Measurements from ENCODE around the gene TPSD1.
"Not testable (repeated sequence)": the region's sequence is repeated elsewhere in the genome, so short reads cannot be mapped to it uniquely, and the experiment has no call there.

Gene TPSD1

GRCh38 chr16:1243907-1244850, 11.7 kb upstream of the TPSD1 start:
- not testable (repeated sequence) for DNase-seq

- DNase-seq = no peak
Measured at GRCh38 chr16:1244881-1245280, 11.0 kb upstream of the TPSD1 start.

- DNase-seq = no peak
Measured at GRCh38 chr16:1245452-1246020, 10.3 kb upstream of the TPSD1 start.

- not testable (repeated sequence) for DNase-seq
Measured at GRCh38 chr16:1247903-1248537, 7.8 kb upstream of the TPSD1 start.

GRCh38 chr16:1249031-1249755, 6.7 kb upstream of the TPSD1 start:
- DNase-seq = not testable (repeated sequence)

GRCh38 chr16:1253701-1254364, 2.0 kb upstream of the TPSD1 start:
- not testable (repeated sequence) for DNase-seq

GRCh38 chr16:1254821-1255220, 1.0 kb upstream of the TPSD1 start:
- not testable (repeated sequence) for DNase-seq

- DNase-seq = not testable (repeated sequence)
Measured at GRCh38 chr16:1256296-1256873, 516 bp downstream of the TPSD1 start.

- DNase-seq = no peak
Measured at GRCh38 chr16:1256874-1257322, 1.0 kb downstream of the TPSD1 start.

GRCh38 chr16:1257561-1258224, 1.8 kb downstream of the TPSD1 start:
- DNase-seq = no peak

GRCh38 chr16:1258225-1258600, 2.3 kb downstream of the TPSD1 start:
- DNase-seq = no peak

- no peak for DNase-seq
Measured at GRCh38 chr16:1258906-1259759, 3.3 kb downstream of the TPSD1 start.

GRCh38 chr16:1259760-1260068, 3.8 kb downstream of the TPSD1 start:
- no peak for DNase-seq

- no peak for DNase-seq
Measured at GRCh38 chr16:1260101-1260680, 4.3 kb downstream of the TPSD1 start.

GRCh38 chr16:1261131-1261892, 5.4 kb downstream of the TPSD1 start:
- DNase-seq = no peak

GRCh38 chr16:1262210-1262845, 6.5 kb downstream of the TPSD1 start:
- DNase-seq = no peak

- no peak for DNase-seq
Measured at GRCh38 chr16:1262846-1263221, 7.0 kb downstream of the TPSD1 start.

GRCh38 chr16:1263591-1264344, 7.9 kb downstream of the TPSD1 start:
- no peak for DNase-seq

All from NCI-H187 treated with DMSO at 0.1 percent for 48 hours (cell line).